ENCODE data around the gene TMEM131. TPM values are rescaled to one million over a fixed set of nuclear protein-coding genes. Genes with fewer than 3 reads are reported as not detected.

TMEM131 gene
- total and polyA plus RNA-seq, 2 of the 8 experiments (the other 6 are each of a cell fraction or from before 2014, with no cell fraction given): 9.7 to 22.9 TPM

- WGBS, 2 experiments (ENCODE audit: extremely low coverage in 1 of 2, insufficient coverage in 1 of 2, insufficient read length in 1 of 2, insufficient replicate concordance in 2 of 2, low coverage in 1 of 2, low lambda C conversion rate in 2 of 2, missing lambda C conversion rate in 1 of 2): 96% methylated on average over 11 of the region's 11 CpGs; no CpG with 5 or more reads in 1 of the 2 experiments
- Histone ChIP-seq H3K9ac (replicated peaks in 1 of 4; ENCODE audit: extremely low read depth in 1 of 4, low read depth in 3 of 4, low read length in 3 of 4) (no peak overlapping the region), H3K23ac (ENCODE audit: insufficient read length) (no peak overlapping the region), H3K79me2 (ENCODE audit: control insufficient read depth in 1 of 2, insufficient read depth in 2 of 2, low read length in 2 of 2) (no peaks in the 10 kb centered on the region), H2BK12ac (ENCODE audit: low read depth, low read length) (no peak overlapping the region), H2BK5ac (ENCODE audit: low read depth, low read length) (no peak overlapping the region), H3K4ac (replicated peaks; ENCODE audit: insufficient read length, low read depth, low read length) (no peak overlapping the region), H3K4me1 (replicated peaks in 1 of 4; ENCODE audit: control insufficient read depth in 3 of 4, insufficient read depth in 4 of 4, low read length in 3 of 4) (peaks cover 0 to 7% (median 0%) of the 10 kb centered on the region in 4 experiments; a peak in 2 of 7 replicates), H3K18ac (ENCODE audit: extremely low read depth, low read length) (no peak overlapping the region), H3K27ac (ENCODE audit: low read depth, low read length) (no peak overlapping the region), H2AK5ac (ENCODE audit: low read depth, low read length) (no peak overlapping the region), H2BK120ac (replicated peaks; ENCODE audit: low read depth, low read length) (no peak overlapping the region), H3K27me3 (replicated peaks in 1 of 4; ENCODE audit: control insufficient read depth in 3 of 4, extremely low read depth in 1 of 4, insufficient read depth in 3 of 4, low read length in 3 of 4) (no peaks in the 10 kb centered on the region), H3K4me3 (ENCODE audit: extremely low read depth in 1 of 4, insufficient read depth in 2 of 4, low read depth in 3 of 4, low read length in 4 of 4) (no peak overlapping the region), H4K20me1 (replicated peaks in 1 of 2; ENCODE audit: control insufficient read depth in 1 of 2, insufficient read depth in 2 of 2, low read length in 2 of 2) (no peaks in the 10 kb centered on the region), H4K8ac (ENCODE audit: extremely low read depth, insufficient read depth, low read length) (no peak overlapping the region), H2BK20ac (ENCODE audit: low read length) (no peak overlapping the region), H4K91ac (replicated peaks; ENCODE audit: insufficient read length, low read length) (no peak overlapping the region), H4K5ac (ENCODE audit: insufficient read length, low read depth, low read length) (no peak overlapping the region), H3K23me2 (ENCODE audit: low read depth, low read length) (no peaks in the 10 kb centered on the region), H3K36me3 (ENCODE audit: control insufficient read depth in 2 of 4, insufficient read depth in 4 of 4, low read length in 3 of 4) (no peaks in the 10 kb centered on the region; a peak in 3 of 8 replicates), H3K14ac (ENCODE audit: insufficient read length) (no peak overlapping the region), H3K56ac (replicated peaks; ENCODE audit: insufficient read length, low read depth, low read length) (no peak overlapping the region), H2AFZ (ENCODE audit: low read length) (no peak overlapping the region), H3K4me2 (ENCODE audit: insufficient read depth in 1 of 2, low read depth in 2 of 2, low read length in 2 of 2) (no peak overlapping the region), H3K9me3 (ENCODE audit: insufficient read depth in 2 of 2, low read depth in 1 of 2, low read length in 1 of 2) (no peaks in the 10 kb centered on the region), H3K79me1 (ENCODE audit: low read depth, low read length) (no peaks in the 10 kb centered on the region), H2BK15ac (ENCODE audit: low read length) (no peak overlapping the region)
- CTCF ChIA-PET (ENCODE audit: partially characterized antibody): interaction anchor here (1.0 to 6.8 kb wide), 14 partner anchors 12 to 611 kb away, joined by 3 to 60 read pairs (median 5); no protein-coding TSS in a partner anchor
- DNase-seq (ENCODE audit: low read depth in 1 of 2, low spot score in 2 of 2) (no peak), FAIRE-seq (no peak)
- TF ChIP-seq BACH1 (IDR thresholded peaks at IDR 0.05; ENCODE audit: low read length) (no peak), EGR1 (IDR thresholded peaks at IDR 0.05; ENCODE audit: borderline replicate concordance, low read depth, low read length) (no peak), YY1 (IDR thresholded peaks at IDR 0.05; ENCODE audit: low read depth, low read length) (no peak), GTF2F1 (IDR thresholded peaks at IDR 0.05; ENCODE audit: borderline replicate concordance, low read depth, low read length) (no peak), SAP30 (IDR thresholded peaks at IDR 0.05; ENCODE audit: insufficient read depth, insufficient replicate concordance, low read length) (no peak), MAFK (IDR thresholded peaks at IDR 0.05; ENCODE audit: low read depth, low read length) (no peak), CREB1 (IDR thresholded peaks at IDR 0.05) (no peak), E2F6 (IDR thresholded peaks at IDR 0.05) (no peak), MAX (IDR thresholded peaks at IDR 0.05) (no peak), JUND (IDR thresholded peaks at IDR 0.05; ENCODE audit: low read length) (no peak), ZNF274 (IDR thresholded peaks at IDR 0.05; ENCODE audit: borderline replicate concordance, extremely low read depth, low read length) (no peak), TBP (IDR thresholded peaks at IDR 0.05; ENCODE audit: low read depth, low read length) (no peak)
- POLR2A ChIA-PET (ENCODE audit: partially characterized antibody): no interaction called here
These were observed 220.7 kb downstream of the TMEM131 start for GRCh38 chr2:97775074-97775473.

Data from H1 (cell line).